HepG2 (cell line): ENCODE measurements around the gene ACAT1. TPM values are rescaled to one million over a fixed set of nuclear protein-coding genes. Genes with fewer than 3 reads are reported as not detected.

Experiments
- KLF12 ChIP-seq: sonication (generic); formaldehyde crosslinking; IDR thresholded peaks from 2 replicates; pipeline ENCODE4 v1.4.0; 2020; ENCODE audit warnings: missing genetic modification reagents, borderline replicate concordance
- MED1 ChIP-seq: sonication (generic); formaldehyde crosslinking; IDR thresholded peaks from 2 replicates; pipeline ENCODE4 v1.4.0; 2020; ENCODE audit warnings: missing genetic modification reagents
- MED13 ChIP-seq: sonication (generic); formaldehyde crosslinking; IDR thresholded peaks from 2 replicates; pipeline ENCODE4 v1.5.0; 2020; ENCODE audit warnings: missing genetic modification reagents
- MEF2D ChIP-seq: sonication (generic); formaldehyde crosslinking; IDR thresholded peaks from 2 replicates; pipeline ENCODE4 v1.5.1; 2020; ENCODE audit warnings: mild to moderate bottlenecking, missing genetic modification reagents
- NFKBIZ ChIP-seq: IDR thresholded peaks from 2 replicates; pipeline ENCODE4 v1.6.1; 2018; ENCODE audit warnings: missing genetic modification reagents, missing compliant biosample characterization
- NPAS2 ChIP-seq: sonication (generic); formaldehyde crosslinking; IDR thresholded peaks from 2 replicates; pipeline ENCODE4 v1.8.0; 2022; ENCODE audit warnings: mild to moderate bottlenecking, missing genetic modification reagents, borderline replicate concordance
- POGZ ChIP-seq: sonication (generic); formaldehyde crosslinking; IDR thresholded peaks from 2 replicates; pipeline ENCODE4 v1.4.0; 2020; ENCODE audit warnings: mild to moderate bottlenecking, missing genetic modification reagents
- PRMT3 ChIP-seq: sonication (generic); formaldehyde crosslinking; IDR thresholded peaks from 2 replicates; pipeline ENCODE4 v1.8.1; 2022; ENCODE audit warnings: low read depth, mild to moderate bottlenecking, moderate library complexity, missing genetic modification reagents, borderline replicate concordance
- RBM22 ChIP-seq: fragments of 200-400 bp; formaldehyde crosslinking; optimal IDR thresholded peaks from 2 replicates; pipeline ENCODE3; 2017; ENCODE audit warnings: mild to moderate bottlenecking, low read length, moderate library complexity
- SOX13 ChIP-seq, 3 experiments: fragments of 450-650 bp in 1 of 3; sonication (generic) in 1 of 3; formaldehyde crosslinking in 1 of 3; IDR thresholded peaks in 2 of 3; conservative IDR thresholded peaks in 1 of 3; 2 replicates each; pipeline versions ENCODE4 v1.5.0 to v1.6.1; 2016 to 2020; ENCODE audit warnings: antibody characterized with exemption in 1 of 3, mild to moderate bottlenecking in 1 of 3, missing compliant biosample characterization in 1 of 3, missing genetic modification reagents in 1 of 3, moderate library complexity in 1 of 3
- SP1 ChIP-seq, 2 experiments: fragments of 450-650 bp in 1 of 2; sonication (generic) in 1 of 2; formaldehyde crosslinking in 1 of 2; IDR thresholded peaks; 2 replicates each; pipeline versions ENCODE4 v1.4.0 to v1.6.1; 2016 to 2020; ENCODE audit warnings: missing genetic modification reagents in 1 of 2
- ZBTB7A ChIP-seq: sonication (generic); formaldehyde crosslinking; IDR thresholded peaks from 2 replicates; pipeline ENCODE4 v1.8.0; 2022; ENCODE audit warnings: mild to moderate bottlenecking, missing genetic modification reagents
- ZNF205 ChIP-seq: IDR thresholded peaks from 2 replicates; pipeline ENCODE4 v1.6.1; 2018; ENCODE audit warnings: missing biosample characterization, missing genetic modification reagents
- ZNF644 ChIP-seq: IDR thresholded peaks from 2 replicates; pipeline ENCODE4 v1.6.1; 2016; ENCODE audit warnings: low read depth
- ZNF780A ChIP-seq: sonication (generic); formaldehyde crosslinking; IDR thresholded peaks from 2 replicates; pipeline ENCODE4 v1.8.0; 2022; ENCODE audit warnings: mild to moderate bottlenecking, missing genetic modification reagents, moderate library complexity
- ZNF883 ChIP-seq: sonication (generic); formaldehyde crosslinking; IDR thresholded peaks from 2 replicates; pipeline ENCODE4 v1.5.1; 2020; ENCODE audit warnings: mild to moderate bottlenecking, missing genetic modification reagents; ENCODE audit errors: not compliant biosample characterization
- ZNF891 ChIP-seq: sonication (generic); formaldehyde crosslinking; IDR thresholded peaks from 2 replicates; pipeline ENCODE4 v1.5.0; 2020; ENCODE audit warnings: mild to moderate bottlenecking, missing genetic modification reagents
- ZSCAN21 ChIP-seq: sonication (generic); formaldehyde crosslinking; IDR thresholded peaks from 2 replicates; pipeline ENCODE4 v1.8.0; 2022; ENCODE audit warnings: mild to moderate bottlenecking, missing genetic modification reagents, moderate library complexity, borderline replicate concordance
- polyA plus RNA-seq, 8 experiments: library from polyadenylated mRNA; depleted of rRNA in 3 of 8; stranded (reverse) in 7 of 8; unstranded in 1 of 8; fragments of >200 nt; fragmentation: Illumina TruSeq in 4 of 8; extraction: Trizol in 4 of 8; gene quantifications; 2 replicates each; pipeline versions ENCODE4 v1.2.1 to v1.2.3, GENCODE V29; 2011 to 2016; ENCODE audit warnings: low read depth in 4 of 8, missing spikeins in 1 of 8, mixed read lengths in 1 of 8; ENCODE audit not compliant: insufficient read depth in 1 of 8
- total RNA-seq, 5 experiments: library from RNA; depleted of rRNA; stranded (reverse); fragments of >200 nt; fragmentation: Illumina TruSeq; extraction: Trizol; gene quantifications; 2 replicates each; pipeline ENCODE4 v1.2.3, GENCODE V29; 2016; ENCODE audit warnings: low read depth in 1 of 5
- TF ChIP-seq, protein P1 (sequence below): IDR thresholded peaks from 2 replicates; pipeline ENCODE4 v1.6.1; 2016; ENCODE audit warnings: missing compliant biosample characterization, missing genetic modification reagents, borderline replicate concordance
- TF ChIP-seq, protein P2 (sequence below): sonication (generic); IDR thresholded peaks from 2 replicates; pipeline ENCODE4 v1.6.1; 2016; ENCODE audit warnings: low read depth, borderline replicate concordance
- TF ChIP-seq, protein P3 (sequence below): IDR thresholded peaks from 2 replicates; pipeline ENCODE4 v1.6.1; 2018; ENCODE audit warnings: missing genetic modification reagents
- TF ChIP-seq, protein P4 (sequence below): sonication (generic); formaldehyde crosslinking; IDR thresholded peaks from 2 replicates; pipeline ENCODE4 v1.5.0; 2020; ENCODE audit warnings: mild to moderate bottlenecking, missing genetic modification reagents

Gene ACAT1
- total and polyA plus RNA-seq, 2 of the 13 experiments (the other 11 are each of a cell fraction or from before 2014, with no cell fraction given) = 103 to 165 TPM

DNA sequence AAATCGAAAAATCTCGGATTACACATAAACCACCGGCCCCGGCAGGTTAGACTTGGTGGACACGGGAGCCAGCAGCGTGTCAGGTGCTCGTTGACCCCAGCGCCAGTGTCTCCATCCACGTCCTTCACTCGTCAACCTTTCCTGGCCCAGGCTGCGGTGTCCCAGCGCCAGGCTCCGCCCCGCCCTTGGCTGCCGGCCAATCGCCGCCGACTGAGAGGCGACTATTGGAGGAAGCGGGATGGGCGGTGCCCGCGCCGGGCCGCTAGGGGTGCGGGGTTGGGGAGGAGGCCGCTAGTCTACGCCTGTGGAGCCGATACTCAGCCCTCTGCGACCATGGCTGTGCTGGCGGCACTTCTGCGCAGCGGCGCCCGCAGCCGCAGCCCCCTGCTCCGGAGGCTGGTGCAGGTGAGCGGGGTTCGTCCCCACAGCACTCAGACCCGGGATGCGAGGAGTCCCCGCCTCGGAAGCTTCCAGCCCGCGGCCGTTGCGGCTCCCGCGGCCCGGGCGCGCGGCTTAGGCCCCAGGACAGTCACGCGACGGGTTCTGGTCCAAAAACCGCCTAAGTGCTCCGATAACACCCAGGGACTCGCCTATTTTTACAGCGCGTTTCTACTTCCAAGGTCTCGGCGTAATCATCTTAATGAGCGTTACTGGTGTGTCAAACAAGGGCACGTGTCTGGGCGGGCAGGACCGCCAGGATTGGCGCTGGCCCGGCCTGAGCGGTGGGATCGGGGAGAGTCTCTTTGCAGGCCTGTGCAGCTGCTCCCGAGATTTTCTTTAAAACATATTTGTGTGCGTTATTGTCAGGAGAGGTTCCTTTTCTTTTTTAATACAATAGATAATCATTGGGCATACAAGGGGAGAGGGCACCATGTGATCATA is at the start of gene ACAT1 (continued):
- TF ChIP-seq MED1 (CRISPR knock-in tag) (peak; percentile 42), RBM22 (no peak), ZSCAN21 (CRISPR knock-in tag) (peak; percentile 80), ZNF205 (CRISPR knock-in tag) (no peak), KLF12 (CRISPR knock-in tag) (peak; percentile 85), SP1 (IDR thresholded peaks at IDR 0.05) (no peak), SP1 (CRISPR knock-in tag; IDR thresholded peaks at IDR 0.05) (peak; percentile 90), ZNF883 (CRISPR knock-in tag) (no peak), ZNF780A (CRISPR knock-in tag) (no peak), ZNF891 (CRISPR knock-in tag) (peak; percentile 85; the same call in 1 of the 2 replicates), POGZ (CRISPR knock-in tag) (peak; percentile 90), PRMT3 (CRISPR knock-in tag) (no peak), ZBTB7A (no peak), SOX13 (IDR thresholded peaks at IDR 0.05) (no peak), SOX13 (CRISPR knock-in tag; conservative IDR thresholded peaks at IDR 0.05 in 1 of 2, IDR thresholded peaks at IDR 0.05 in 1 of 2) (no peak; a peak in 1 of 4 replicates), NPAS2 (no peak), NFKBIZ (no peak), ZNF644 (0 out of 2 replicates have a peak, but pooled peaks have one; percentile 38), MEF2D (CRISPR knock-in tag) (no peak; the same call in 1 of the 2 replicates), MED13 (CRISPR knock-in tag) (peak; percentile 46)
- TF ChIP-seq, protein P1, sequence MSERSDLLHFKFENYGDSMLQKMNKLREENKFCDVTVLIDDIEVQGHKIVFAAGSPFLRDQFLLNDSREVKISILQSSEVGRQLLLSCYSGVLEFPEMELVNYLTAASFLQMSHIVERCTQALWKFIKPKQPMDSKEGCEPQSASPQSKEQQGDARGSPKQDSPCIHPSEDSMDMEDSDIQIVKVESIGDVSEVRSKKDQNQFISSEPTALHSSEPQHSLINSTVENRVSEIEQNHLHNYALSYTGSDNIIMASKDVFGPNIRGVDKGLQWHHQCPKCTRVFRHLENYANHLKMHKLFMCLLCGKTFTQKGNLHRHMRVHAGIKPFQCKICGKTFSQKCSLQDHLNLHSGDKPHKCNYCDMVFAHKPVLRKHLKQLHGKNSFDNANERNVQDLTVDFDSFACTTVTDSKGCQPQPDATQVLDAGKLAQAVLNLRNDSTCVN (CRISPR knock-in tag) = peak; percentile 51; the same call in 1 of the 2 replicates
- TF ChIP-seq, protein P2, sequence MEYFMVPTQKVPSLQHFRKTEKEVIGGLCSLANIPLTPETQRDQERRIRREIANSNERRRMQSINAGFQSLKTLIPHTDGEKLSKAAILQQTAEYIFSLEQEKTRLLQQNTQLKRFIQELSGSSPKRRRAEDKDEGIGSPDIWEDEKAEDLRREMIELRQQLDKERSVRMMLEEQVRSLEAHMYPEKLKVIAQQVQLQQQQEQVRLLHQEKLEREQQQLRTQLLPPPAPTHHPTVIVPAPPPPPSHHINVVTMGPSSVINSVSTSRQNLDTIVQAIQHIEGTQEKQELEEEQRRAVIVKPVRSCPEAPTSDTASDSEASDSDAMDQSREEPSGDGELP = no peak; the same call in 1 of the 2 replicates
- TF ChIP-seq, protein P3, sequence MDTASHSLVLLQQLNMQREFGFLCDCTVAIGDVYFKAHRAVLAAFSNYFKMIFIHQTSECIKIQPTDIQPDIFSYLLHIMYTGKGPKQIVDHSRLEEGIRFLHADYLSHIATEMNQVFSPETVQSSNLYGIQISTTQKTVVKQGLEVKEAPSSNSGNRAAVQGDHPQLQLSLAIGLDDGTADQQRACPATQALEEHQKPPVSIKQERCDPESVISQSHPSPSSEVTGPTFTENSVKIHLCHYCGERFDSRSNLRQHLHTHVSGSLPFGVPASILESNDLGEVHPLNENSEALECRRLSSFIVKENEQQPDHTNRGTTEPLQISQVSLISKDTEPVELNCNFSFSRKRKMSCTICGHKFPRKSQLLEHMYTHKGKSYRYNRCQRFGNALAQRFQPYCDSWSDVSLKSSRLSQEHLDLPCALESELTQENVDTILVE = no peak
- TF ChIP-seq, protein P4, sequence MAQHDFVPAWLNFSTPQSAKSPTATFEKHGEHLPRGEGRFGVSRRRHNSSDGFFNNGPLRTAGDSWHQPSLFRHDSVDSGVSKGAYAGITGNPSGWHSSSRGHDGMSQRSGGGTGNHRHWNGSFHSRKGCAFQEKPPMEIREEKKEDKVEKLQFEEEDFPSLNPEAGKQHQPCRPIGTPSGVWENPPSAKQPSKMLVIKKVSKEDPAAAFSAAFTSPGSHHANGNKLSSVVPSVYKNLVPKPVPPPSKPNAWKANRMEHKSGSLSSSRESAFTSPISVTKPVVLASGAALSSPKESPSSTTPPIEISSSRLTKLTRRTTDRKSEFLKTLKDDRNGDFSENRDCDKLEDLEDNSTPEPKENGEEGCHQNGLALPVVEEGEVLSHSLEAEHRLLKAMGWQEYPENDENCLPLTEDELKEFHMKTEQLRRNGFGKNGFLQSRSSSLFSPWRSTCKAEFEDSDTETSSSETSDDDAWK (CRISPR knock-in tag) = no peak
